ENCODE measurements around the gene BSPRY. TPM values are rescaled to one million over a fixed set of nuclear protein-coding genes. Genes with fewer than 3 reads are reported as not detected.

Gene BSPRY
- not detected for total RNA-seq

GRCh38 chr9:113349445-113350094, at the start of gene BSPRY:
TSS of gene BSPRY (plus strand) at chr9:113349541. CDS start at chr9:113349580, 39 bp downstream.

GRCh38 chr9:113302792-113303418, 46.4 kb upstream of the BSPRY start, which contains the start of gene RNF183:
TSS of gene RNF183 (minus strand) at chr9:113303376. CDS start at chr9:113298184, 5,192 bp downstream.

GRCh38 chr9:113340011-113340699, 9.2 kb upstream of the BSPRY start, which contains the start of gene WDR31:
TSS of gene WDR31 (minus strand) at chr9:113340275. CDS start at chr9:113332022, 8,253 bp downstream.

GRCh38 chr9:113376634-113377567, 27.6 kb downstream of the BSPRY start, which contains the start of gene HDHD3:
TSS of gene HDHD3 (minus strand) at chr9:113376986. CDS start at chr9:113374354, 2,632 bp downstream.

GRCh38 chr9:113401027-113401792, 51.9 kb downstream of the BSPRY start, which contains the start of gene ALAD:
TSS of gene ALAD (minus strand) at chr9:113401284. CDS start at chr9:113393559, 7,725 bp downstream.

GRCh38 chr9:113410207-113410864, 61.0 kb downstream of the BSPRY start, which contains the start of the genes C9orf43 and POLE3:
TSS of gene C9orf43 (plus strand) at chr9:113410747. CDS start at chr9:113413494, 2,747 bp downstream.
TSS of gene POLE3 (minus strand) at chr9:113410675. CDS start at chr9:113410293, 382 bp downstream.

Other genes with a start within 250 kb of the BSPRY start
- gene SLC31A2, start 198.5 kb upstream of the BSPRY start, total RNA-seq, result 4.7 TPM
- 31.9 TPM for gene FKBP15, start 128.3 kb upstream of the BSPRY start, total RNA-seq
- gene SLC31A1, start 128.0 kb upstream of the BSPRY start, total RNA-seq, result 10.6 TPM
- 11.3 TPM for gene CDC26, start 74.0 kb upstream of the BSPRY start, total RNA-seq
- gene PRPF4, start 73.9 kb upstream of the BSPRY start, total RNA-seq, result 26.0 TPM
- not detected for gene RNF183, start 46.2 kb upstream of the BSPRY start, total RNA-seq
- 2.8 TPM for gene WDR31, start 9.3 kb upstream of the BSPRY start, total RNA-seq
- gene HDHD3, start 27.4 kb downstream of the BSPRY start, total RNA-seq, result 10.0 TPM
- 23.8 TPM for gene ALAD, start 51.7 kb downstream of the BSPRY start, total RNA-seq
- 31.3 TPM for gene POLE3, start 61.1 kb downstream of the BSPRY start, total RNA-seq
- gene C9orf43, start 61.2 kb downstream of the BSPRY start, total RNA-seq, result 0.94 TPM
- 15.3 TPM for gene RGS3, start 114.2 kb downstream of the BSPRY start, total RNA-seq